Measurements from ENCODE around the gene WIPF2. TPM values are rescaled to one million over a fixed set of nuclear protein-coding genes. Genes with fewer than 3 reads are reported as not detected.

The WIPF2 gene
- total and polyA plus RNA-seq, 2 donors (not counting 1 experiment from before 2014, with no cell fraction given), result 7.7 to 48.4 TPM

DNA sequence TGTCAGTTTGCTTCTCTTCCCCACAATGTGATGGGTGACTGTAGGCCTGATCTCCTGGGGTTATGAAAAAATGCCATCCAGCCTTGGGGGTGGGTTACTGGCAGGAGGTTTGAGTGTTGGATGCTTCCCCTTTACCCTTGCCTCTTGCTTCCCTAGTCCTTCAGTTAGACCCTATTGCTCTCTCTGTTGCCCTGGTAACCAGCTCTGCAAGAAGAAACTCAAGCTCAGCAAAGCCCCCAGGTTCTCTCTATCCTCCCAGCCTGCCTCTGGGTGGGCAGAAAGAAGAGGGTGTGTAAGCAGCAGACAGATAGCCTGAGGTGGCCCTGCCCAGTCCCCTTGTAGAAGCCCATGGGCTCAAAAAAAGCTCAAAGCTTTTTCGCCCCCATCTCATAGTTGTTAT is 44.6 kb upstream of the WIPF2 start:
- Histone ChIP-seq H3K9me3 (ENCODE audit: control extremely low read depth in 1 of 3, control insufficient read depth in 2 of 3, insufficient read depth in 1 of 3, low read length in 2 of 3) (no peaks in the 10 kb centered on the region), H3K4me2 (replicated peaks; ENCODE audit: low read depth, low read length, poor library complexity, severe bottlenecking) (no peak overlapping the region), H3K4me1 (ENCODE audit: control insufficient read depth in 2 of 2, insufficient read depth in 2 of 2, low read length in 2 of 2) (peaks cover 17% of the 10 kb centered on the region in 2 donors), H4K20me1 (ENCODE audit: control insufficient read depth, insufficient read depth, low read length, poor library complexity, severe bottlenecking) (peaks cover 11% of the 10 kb centered on the region), H2AFZ (ENCODE audit: insufficient read depth, low read depth, low read length, poor library complexity, severe bottlenecking) (no peak overlapping the region), H3K27ac (ENCODE audit: low read length in 2 of 2) (no peak overlapping the region), H3K79me2 (ENCODE audit: control insufficient read depth, insufficient read depth, low read length) (peaks cover 5% of the 10 kb centered on the region), H3K27me3 (replicated peaks in 1 of 4; ENCODE audit: control extremely low read depth in 1 of 4, control insufficient read depth in 3 of 4, insufficient read depth in 4 of 4, low read length in 3 of 4) (peaks cover 0 to 7% (median 2%) of the 10 kb centered on the region in 4 experiments), H3K4me3 (ENCODE audit: control extremely low read depth in 1 of 5, extremely low read depth in 1 of 5, insufficient read depth in 1 of 5, low read depth in 2 of 5, low read length in 4 of 5) (no peak overlapping the region), H3K36me3 (replicated peaks in 1 of 2; ENCODE audit: control extremely low read depth in 1 of 2, control insufficient read depth in 1 of 2, extremely low read depth in 1 of 2, insufficient read depth in 2 of 2, low read length in 1 of 2) (peaks cover 0 to 36% of the 10 kb centered on the region in 2 experiments), H3K9ac (ENCODE audit: low read length) (no peak overlapping the region)
- CTCF ChIA-PET, result interaction anchor here (0.6 to 4.7 kb wide), 5 partner anchors 12 to 145 kb away, joined by 3 to 30 read pairs (median 7); no protein-coding TSS in a partner anchor
- 100% methylated on average over 1 of the region's 1 CpG for WGBS (ENCODE audit: insufficient coverage)
- no peak for ATAC-seq (ENCODE audit: low read depth)
- no peaks in the 10 kb centered on the region for H3K27me3 Mint-ChIP-seq
- DNase-seq, result no peak
- intact Hi-C loops (cut with micrococcal nuclease), result no loop called here
- peaks cover 11% of the 10 kb centered on the region for H3K4me1 Mint-ChIP-seq
- TF ChIP-seq, protein P1, sequence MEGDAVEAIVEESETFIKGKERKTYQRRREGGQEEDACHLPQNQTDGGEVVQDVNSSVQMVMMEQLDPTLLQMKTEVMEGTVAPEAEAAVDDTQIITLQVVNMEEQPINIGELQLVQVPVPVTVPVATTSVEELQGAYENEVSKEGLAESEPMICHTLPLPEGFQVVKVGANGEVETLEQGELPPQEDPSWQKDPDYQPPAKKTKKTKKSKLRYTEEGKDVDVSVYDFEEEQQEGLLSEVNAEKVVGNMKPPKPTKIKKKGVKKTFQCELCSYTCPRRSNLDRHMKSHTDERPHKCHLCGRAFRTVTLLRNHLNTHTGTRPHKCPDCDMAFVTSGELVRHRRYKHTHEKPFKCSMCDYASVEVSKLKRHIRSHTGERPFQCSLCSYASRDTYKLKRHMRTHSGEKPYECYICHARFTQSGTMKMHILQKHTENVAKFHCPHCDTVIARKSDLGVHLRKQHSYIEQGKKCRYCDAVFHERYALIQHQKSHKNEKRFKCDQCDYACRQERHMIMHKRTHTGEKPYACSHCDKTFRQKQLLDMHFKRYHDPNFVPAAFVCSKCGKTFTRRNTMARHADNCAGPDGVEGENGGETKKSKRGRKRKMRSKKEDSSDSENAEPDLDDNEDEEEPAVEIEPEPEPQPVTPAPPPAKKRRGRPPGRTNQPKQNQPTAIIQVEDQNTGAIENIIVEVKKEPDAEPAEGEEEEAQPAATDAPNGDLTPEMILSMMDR (IDR thresholded peaks at IDR 0.05), result no peak
- TF ChIP-seq EZH2 (IDR thresholded peaks at IDR 0.05; ENCODE audit: borderline replicate concordance, insufficient read depth, low read depth, low read length, poor library complexity, severe bottlenecking), result no peak
- H3K9me3 Mint-ChIP-seq (ENCODE audit: insufficient read depth), result no peaks in the 10 kb centered on the region
- POLR2A ChIA-PET, result no interaction called here
- no peak overlapping the region for H3K27ac Mint-ChIP-seq
- H3K4me3 Mint-ChIP-seq, result no peak overlapping the region

DNA sequence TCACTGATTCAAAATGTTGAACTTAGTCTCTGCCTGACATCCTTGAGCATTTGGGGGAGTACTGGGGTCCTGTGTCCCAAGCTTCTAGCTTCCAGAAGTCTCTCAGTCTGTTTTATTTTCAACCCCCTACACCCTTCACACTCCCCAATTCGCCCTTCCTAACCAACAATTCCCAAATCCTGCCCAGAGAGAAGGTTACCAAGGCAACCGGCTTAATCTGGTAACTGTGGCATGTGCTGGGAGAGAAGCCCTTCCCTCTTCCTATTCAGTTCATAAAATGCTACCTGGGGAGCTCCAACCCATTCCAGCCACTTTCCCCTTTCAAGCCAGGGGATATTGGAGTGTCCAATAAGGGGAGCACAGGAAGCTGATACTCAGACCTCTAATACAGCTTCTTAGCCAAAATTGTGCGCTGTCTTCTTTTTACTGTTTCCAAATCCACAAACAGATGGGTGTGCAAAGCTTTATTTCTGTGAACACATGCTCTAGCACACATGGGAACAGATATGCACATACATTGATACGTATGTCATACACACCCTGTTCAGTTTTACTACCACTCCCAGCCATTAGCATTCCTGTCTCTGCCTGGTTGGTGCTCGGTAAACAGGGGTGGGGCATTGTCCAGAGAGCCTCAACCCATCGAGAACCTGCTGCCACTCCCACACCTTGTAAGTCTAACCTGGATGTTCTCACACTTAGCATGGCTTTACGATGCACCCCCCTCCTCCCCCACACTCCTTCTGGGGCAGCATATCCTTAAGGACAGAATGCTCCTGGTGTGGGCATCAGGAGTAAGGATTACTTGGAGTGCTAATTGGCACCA is 43.0 kb upstream of the WIPF2 start:
- Histone ChIP-seq H3K27ac (ENCODE audit: low read length in 2 of 2) (no peak overlapping the region), H4K20me1 (ENCODE audit: control insufficient read depth, insufficient read depth, low read length, poor library complexity, severe bottlenecking) (peaks cover 11% of the 10 kb centered on the region), H3K9ac (ENCODE audit: low read length) (no peak overlapping the region), H3K4me1 (ENCODE audit: control insufficient read depth in 2 of 2, insufficient read depth in 2 of 2, low read length in 2 of 2) (peaks cover 17% of the 10 kb centered on the region in 2 donors), H3K36me3 (replicated peaks in 1 of 2; ENCODE audit: control extremely low read depth in 1 of 2, control insufficient read depth in 1 of 2, extremely low read depth in 1 of 2, insufficient read depth in 2 of 2, low read length in 1 of 2) (peaks cover 0 to 22% of the 10 kb centered on the region in 2 experiments), H3K9me3 (ENCODE audit: control extremely low read depth in 1 of 3, control insufficient read depth in 2 of 3, insufficient read depth in 1 of 3, low read length in 2 of 3) (no peaks in the 10 kb centered on the region), H3K27me3 (replicated peaks in 1 of 4; ENCODE audit: control extremely low read depth in 1 of 4, control insufficient read depth in 3 of 4, insufficient read depth in 4 of 4, low read length in 3 of 4) (peaks cover 0 to 7% (median 2%) of the 10 kb centered on the region in 4 experiments), H3K4me3 (ENCODE audit: control extremely low read depth in 1 of 5, extremely low read depth in 1 of 5, insufficient read depth in 1 of 5, low read depth in 2 of 5, low read length in 4 of 5) (no peak overlapping the region), H2AFZ (ENCODE audit: insufficient read depth, low read depth, low read length, poor library complexity, severe bottlenecking) (no peak overlapping the region), H3K4me2 (replicated peaks; ENCODE audit: low read depth, low read length, poor library complexity, severe bottlenecking) (no peak overlapping the region), H3K79me2 (ENCODE audit: control insufficient read depth, insufficient read depth, low read length) (peaks cover 5% of the 10 kb centered on the region)
- TF ChIP-seq EZH2 (IDR thresholded peaks at IDR 0.05; ENCODE audit: borderline replicate concordance, insufficient read depth, low read depth, low read length, poor library complexity, severe bottlenecking), result no peak
- H3K9me3 Mint-ChIP-seq (ENCODE audit: insufficient read depth), result no peaks in the 10 kb centered on the region
- H3K27me3 Mint-ChIP-seq, result no peaks in the 10 kb centered on the region
- intact Hi-C loops (cut with micrococcal nuclease), result loop anchor here (2.0 kb wide), 1 partner anchor 35 kb away; the partner anchor contains the start of gene CASC3
- H3K4me3 Mint-ChIP-seq, result peak overlapping the region; percentile 77
- POLR2A ChIA-PET, result interaction anchor here (0.9 kb wide), 1 partner anchor 36 kb away, joined by 4 read pairs; the partner anchor contains the start of gene CASC3
- no peak for DNase-seq
- peaks cover 11% of the 10 kb centered on the region for H3K4me1 Mint-ChIP-seq
- H3K27ac Mint-ChIP-seq, result no peak overlapping the region
- ATAC-seq (ENCODE audit: low read depth), result no peak
- CTCF ChIA-PET, result interaction anchor here (0.8 to 4.7 kb wide), 7 partner anchors 8 to 100 kb away, joined by 3 to 30 read pairs (median 4); partner anchors contain the start of gene WIPF2
- WGBS (ENCODE audit: insufficient coverage), result 97% methylated on average over 4 of the region's 7 CpGs
